ENCODE data around the gene AKAP6.
"Not testable (repeated sequence)": the region's sequence is repeated elsewhere in the genome, so short reads cannot be mapped to it uniquely, and the experiment has no call there.

Gene AKAP6

DNA sequence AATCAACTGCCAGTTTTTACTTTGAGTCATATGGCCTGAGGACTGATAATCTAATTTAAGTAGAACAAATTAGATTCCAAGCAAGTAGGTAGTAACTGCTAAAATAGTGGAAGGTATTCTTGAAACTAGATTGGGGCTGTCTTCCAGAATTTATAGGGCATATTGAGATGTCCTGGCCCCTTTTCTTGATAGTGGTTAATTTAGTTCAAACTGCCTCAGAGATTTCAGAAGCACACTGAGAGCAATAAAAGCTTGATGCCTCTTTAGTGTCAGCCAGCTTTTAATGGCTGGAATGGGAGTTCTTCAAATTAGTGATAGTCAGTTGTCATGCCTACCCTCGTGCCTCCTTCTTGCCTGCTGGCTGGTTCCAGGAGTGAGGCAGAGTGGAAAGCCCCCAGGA, 120.5 kb downstream of the AKAP6 start:
- no peak for DNase-seq (ENCODE audit: low read depth in 3 of 3)

DNA sequence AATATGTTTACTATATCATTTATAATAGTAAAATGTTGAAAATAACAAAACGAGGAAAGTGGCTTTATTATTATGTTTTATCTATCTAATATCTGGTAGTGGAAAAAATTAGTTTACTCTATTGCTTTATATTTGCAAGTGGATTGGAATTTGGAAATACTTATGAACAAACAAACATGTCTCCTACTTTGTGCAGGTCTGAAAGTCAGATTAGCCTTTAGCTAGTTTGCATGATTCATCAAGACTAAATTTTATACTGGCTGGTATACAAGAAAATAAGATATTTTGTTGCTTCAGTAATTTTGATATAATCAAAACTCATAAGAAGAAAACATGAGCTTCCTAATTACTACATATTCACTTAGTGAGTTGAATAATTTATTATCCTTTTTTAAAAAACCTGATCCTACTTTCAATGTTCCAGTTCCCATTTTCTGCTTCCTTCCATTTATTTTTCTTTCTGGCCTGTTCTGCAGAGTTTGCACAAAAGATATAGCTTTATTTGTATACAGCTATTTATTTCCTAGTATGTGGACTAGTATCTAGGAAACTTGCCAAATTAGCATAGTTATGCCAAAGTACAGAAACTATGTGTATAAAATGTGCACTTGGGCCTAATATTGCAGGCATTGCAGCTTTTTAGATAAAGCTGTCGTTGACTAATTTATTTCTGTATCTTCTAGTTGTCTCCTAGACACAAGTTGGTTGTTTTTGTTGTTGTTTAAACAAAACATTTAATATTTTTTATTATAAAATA, 122.0 kb downstream of the AKAP6 start:
- DNase-seq (ENCODE audit: low read depth in 3 of 3) = no peak

DNA sequence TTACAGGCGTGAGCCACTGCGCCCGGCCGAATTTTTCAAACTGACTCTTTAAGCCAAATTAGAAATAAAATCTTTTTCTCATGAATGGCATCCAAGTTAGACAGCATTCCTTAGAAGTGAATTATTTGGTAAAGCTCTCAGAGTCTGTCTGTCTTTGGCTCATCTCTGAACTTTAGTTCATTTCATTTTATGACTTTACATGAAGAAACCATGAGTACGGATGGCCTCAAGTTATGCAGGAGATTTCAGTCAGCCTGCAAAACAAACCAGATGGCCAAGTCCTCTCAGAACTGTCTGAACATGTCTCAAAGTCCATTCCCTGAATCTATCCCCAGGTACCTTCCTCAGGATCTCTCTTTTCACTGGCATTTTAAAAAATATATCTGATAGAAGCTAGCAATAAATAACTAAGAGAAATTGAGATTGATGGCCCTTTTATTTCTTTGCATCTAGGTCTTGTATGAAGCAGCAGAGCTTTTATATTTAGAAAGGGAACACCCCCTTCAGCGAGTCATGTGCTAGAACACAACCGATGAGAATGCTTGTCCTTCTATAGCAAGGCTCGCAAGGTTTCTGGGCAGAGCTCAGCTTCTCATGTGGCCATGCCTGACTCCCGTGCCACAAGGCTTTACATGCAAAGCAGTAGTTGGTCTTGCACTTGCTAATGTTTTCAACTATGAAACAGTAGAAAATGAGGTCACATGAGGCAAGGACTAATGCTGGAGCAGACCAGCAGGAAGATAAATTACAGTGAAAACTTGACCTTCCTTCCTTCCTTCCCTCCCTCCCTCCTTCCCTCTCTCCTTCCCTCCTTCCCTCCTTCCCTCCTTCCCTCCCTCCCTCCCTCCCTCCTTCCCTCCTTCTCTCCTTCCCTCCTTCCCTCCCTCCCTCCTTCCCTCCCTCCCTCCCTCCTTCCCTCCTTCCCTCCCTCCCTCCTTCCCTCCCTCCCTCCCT, 125.0 kb downstream of the AKAP6 start:
- no peak for DNase-seq (ENCODE audit: low read depth in 3 of 3)

DNA sequence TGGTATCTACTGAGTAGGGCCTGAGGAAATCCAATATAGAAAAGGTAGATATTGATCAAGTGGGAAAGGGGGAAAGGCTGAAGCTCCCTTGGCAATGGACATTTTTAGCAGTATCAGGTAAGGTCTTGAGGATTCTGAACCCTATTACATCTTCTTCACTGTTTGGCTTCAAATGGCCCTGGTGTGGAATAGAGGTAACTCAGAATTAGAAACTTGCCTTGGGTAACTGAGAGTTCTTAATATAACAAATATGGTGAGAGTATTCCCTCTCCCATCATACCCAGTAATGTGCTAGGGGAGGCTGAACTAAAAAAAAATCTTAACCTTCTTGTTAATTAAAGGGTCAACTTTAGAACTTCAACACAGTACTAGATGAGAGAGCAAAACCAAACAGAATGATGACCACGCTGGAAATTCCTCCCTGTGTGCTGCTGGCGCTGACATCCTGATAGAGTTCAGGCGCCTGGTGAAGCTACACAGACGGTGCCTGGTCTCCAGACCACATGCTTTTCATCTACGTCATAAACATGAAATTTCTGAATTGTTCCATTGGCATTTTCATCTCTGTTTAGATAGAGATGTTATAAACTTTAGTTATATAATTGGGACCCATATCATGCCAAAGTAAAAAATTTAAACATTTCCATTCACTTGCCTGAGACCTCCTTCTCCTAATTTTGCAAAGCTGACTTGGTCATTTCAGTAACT, 128.3 kb downstream of the AKAP6 start:
- no peak for DNase-seq (ENCODE audit: low read depth in 3 of 3)

DNA sequence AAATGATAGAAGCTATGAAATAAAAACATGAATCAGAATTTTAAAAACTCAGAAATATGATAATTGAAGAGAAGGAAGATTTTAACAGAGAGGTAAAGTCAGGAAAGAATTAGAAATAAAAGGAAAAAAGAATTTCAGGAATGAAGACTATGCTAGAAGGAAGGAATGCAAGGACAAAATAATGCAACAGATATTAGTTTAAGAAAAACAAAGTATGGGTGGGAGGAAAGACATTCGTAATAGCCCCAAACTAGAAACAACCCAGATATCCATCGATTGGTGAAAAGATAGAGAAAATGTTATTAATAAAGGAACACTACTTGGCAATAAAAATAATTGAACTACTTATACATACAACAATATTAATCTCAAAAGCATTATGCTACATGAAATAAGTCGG, 129.6 kb downstream of the AKAP6 start:
- no peak for DNase-seq (ENCODE audit: low read depth in 3 of 3)

DNA sequence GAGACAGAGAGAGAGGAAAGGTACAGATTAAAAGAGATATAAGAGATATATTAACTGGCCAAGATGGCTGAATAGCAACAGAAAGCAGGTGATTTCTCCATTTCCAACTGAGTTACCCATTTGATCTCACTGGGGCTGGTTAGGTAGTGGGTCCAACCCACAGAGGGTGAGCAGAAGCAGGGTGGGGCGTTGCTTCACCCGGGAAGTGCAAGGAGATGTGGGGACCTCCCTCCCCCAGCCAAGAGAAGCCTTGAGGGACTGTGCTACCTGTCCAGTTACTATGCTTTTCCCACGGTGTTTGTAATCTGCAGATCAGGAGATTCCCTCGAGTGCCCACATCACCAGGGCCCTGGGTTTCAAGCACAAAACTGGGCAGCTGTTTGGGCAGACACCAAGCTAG, 131.2 kb downstream of the AKAP6 start:
- DNase-seq (ENCODE audit: low read depth in 3 of 3) = no peak

DNA sequence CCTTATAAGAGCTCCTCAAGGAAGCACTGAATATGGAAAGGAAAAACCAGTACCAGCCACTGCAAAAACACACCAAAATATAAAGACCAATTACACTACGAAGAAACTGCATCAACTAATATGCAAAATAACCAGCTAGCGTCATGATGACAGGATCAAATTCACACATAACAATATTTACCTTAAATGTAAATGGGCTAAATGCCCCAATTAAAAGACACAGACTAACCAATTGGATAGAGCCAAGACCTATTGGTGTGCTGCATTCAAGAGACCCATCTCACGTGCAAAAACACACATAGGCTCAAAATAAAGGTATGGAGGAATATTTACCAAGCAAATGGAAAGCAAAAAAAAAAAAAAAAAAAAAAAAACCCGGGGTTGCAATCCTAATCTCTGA, 133.5 kb downstream of the AKAP6 start:
- not testable (repeated sequence) for DNase-seq (ENCODE audit: low read depth in 3 of 3)

DNA sequence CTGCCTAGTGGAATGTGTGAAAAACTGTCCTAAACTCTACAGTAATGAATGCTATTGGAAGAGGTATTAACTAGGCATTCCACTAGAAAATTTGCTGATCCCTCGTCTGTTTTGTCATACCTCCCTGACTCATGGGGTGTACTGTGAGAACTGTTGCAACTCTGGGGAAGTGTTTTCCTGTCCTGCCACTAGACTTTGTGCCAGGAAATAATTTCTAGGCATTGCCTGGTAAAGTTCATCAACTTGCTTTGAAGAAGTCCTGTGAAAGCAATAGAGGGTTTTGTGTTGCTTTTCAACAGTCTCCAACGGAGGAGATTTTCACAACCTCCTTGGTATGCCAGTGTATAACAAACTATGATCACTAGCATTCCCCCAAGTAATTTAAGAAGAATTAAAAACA, 139.9 kb downstream of the AKAP6 start:
- no peak for DNase-seq (ENCODE audit: low read depth in 3 of 3)

DNA sequence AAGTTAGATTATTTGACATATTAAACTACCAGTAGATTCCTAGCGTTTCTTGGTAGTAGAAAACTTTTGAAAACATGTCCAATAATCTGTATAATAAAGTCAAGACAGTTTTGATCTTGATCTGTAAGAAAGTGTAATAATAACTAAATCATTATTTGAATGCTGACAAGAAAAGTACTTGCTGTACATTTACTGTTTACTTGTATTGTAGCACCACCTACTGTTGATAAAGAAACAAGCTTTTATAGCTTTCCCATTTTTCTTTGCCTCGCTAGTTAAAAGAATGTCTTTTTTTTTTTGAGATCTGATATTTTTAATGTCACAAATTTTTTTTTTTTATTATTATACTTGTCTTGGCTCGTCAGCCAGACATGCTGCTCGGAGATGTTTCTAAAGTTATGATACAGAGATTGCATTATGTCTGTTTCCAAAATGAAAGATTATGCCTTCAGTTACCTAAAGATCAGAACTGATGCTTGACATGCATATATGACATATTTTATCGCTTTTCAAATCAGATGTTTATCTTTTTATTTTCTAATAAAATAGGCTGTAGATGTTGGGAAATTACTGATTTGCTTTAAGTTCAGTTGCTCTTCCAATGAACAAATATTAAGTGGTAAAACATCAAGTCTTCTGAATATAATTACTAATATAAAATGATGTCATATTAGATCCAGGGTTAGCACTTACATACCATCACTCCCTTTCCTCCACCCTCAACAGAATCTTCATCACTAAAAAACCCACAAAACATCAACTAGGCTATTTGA, 140.5 kb downstream of the AKAP6 start:
- no peak for DNase-seq (ENCODE audit: low read depth in 3 of 3)

DNA sequence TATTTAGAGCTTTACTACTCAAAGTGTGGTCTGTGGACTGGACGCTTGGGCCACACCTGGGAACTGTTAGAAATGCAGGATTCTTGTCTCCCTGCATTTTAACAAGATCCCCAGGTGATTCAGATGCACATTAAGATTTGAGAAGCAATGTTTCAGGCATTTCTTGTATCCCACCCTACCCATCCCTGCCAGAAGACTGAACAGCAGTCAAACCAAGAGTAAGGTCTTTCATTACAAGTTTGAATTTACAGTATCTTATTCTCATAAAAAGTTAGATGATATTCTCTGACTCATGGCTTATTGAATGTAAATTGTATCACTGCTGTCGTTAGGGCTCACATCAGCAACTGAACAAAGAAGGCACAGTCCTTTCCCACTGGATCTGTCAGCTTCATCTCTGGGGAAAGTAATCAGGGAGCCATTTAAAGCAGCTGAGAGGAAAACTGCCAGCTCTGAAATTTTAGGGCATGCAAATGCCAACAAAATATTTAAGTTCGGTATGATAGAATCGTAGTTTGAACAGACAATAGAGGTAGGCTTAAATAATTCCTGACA, 141.1 kb downstream of the AKAP6 start:
- no peak for DNase-seq (ENCODE audit: low read depth in 3 of 3)

DNA sequence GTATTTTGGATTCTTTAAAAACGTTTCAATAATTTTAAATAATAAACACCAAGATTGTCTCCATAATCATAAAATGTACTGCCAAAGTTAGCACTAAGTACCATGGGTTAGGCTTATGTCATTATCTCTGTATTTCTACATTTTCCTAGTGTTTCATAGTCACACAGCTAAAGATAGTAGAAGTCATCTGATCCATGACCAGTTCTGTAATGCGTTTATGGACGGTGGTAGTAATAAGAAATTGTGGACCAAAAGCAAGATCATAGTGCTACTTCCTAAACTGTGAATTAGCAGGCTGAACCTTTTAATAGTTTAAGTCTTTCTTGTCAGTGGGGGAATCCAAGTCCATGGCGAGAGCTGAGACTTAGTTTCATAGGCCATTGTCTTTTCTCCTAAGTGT, 142.1 kb downstream of the AKAP6 start:
- DNase-seq (ENCODE audit: low read depth in 3 of 3) = no peak

DNA sequence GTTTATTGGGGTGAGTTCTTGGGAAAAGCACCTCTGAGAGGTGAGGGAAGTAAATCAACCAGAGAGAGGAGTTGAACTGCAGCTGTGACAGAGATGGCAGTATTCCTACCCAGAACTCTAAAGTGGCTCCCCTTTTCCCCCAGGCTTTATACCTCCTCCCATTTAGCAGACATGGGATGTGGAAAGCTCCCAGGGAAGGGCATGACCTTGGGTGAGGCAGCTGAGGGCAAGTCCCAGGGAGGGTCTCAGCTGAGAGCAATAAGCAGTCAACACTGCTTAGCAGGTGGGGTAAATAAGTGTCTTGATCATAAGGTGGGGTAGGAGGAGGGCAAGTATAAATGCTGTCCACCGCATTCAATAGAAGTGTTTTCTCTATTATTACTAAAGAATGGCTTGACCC, 143.0 kb downstream of the AKAP6 start:
- DNase-seq (ENCODE audit: low read depth in 3 of 3) = no peak

DNA sequence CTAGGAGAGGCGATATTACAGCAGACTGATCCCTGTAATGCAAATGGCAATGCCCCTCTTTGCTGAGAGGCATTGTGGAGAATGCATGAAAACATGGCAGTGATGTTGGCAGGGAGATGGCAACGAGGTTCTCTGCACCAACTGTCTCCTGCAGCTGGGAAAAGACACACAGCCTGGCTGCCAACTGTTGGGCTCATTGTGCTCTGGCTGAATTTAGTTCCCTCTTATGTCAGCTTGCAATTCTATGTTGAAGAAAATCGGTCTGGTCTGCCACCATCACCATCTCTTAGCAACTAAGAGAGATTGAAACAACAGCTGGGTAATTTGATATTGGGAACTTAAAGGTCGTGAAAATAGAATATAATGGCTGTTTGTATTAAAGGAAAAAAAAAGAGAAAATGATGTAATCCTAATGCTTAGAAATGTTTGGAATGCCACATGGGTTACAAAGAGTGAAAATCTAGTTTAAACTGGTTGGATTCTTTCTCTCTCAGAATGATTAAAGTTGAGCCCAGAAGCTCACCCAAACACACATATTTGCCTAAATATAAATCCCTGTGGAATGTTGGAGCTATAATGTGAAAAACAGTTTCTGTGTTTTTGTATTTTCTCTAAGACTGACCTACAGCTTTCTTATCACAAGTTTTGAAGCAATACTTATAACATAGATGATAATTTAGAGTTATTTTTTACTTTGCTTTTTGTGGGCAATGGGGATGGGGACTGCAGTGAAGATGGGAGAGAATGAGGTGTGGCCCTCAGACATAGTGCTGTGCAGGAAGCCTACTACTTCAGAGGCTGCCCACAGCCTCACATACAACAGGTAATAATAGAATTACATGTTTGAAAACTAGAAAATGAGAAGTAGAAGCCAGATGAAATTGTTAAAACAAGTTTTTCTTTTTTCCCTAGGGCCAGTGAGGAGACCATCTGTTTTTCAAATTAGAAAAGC, 143.7 kb downstream of the AKAP6 start:
- no peak for DNase-seq (ENCODE audit: low read depth in 3 of 3)

DNA sequence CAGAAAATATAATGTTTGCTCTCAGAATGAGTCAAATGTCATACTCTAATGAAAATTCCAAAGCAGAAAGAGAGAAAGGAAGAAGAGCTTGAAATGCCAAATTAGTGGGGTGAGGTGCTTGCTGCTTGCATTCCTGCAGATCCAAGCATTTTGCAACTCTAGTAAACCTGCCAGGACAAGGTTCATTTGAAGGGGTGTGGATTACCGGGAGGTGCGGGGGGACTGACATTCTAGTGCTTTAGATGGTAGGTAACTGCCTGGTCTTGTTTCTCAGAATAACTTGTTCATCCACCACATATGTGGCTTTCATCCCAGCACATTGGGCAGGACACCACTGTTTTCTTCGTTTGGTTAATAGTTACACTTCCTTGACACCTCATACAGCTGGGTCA, 144.4 kb downstream of the AKAP6 start:
- no peak for DNase-seq (ENCODE audit: low read depth in 3 of 3)

DNA sequence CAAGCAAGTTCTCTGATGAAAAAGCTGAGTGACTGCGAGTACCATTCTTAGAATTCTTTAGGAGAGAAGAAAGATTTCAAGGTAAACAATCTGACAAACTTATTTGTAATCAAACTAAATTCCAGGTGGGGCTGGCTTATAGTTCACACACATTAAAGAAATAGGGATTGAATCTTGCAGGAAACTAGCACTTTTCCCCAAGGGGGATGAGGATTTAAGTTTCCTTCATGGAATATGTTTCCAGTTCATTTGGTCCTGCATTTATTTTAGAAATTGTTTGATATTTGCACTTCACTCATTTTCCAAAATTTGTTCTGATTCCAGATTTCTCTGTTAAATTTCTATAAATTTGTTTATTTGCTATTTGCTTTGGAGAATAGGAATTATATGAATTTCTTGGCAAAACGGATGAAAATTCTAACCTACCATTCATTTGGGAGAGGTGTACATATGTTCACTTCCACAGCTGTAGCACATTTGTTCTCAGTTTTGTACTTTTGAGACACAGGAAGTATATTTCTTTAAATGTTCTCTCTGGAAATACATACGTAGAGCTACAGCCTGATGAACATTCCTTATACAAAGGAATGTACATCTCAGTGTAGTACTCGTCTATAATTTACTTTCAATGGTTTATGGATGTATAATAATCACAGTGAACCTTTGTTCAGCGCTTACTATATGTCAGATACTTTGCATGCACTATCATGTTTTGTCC, 145.5 kb downstream of the AKAP6 start:
- DNase-seq (ENCODE audit: low read depth in 3 of 3) = no peak

DNA sequence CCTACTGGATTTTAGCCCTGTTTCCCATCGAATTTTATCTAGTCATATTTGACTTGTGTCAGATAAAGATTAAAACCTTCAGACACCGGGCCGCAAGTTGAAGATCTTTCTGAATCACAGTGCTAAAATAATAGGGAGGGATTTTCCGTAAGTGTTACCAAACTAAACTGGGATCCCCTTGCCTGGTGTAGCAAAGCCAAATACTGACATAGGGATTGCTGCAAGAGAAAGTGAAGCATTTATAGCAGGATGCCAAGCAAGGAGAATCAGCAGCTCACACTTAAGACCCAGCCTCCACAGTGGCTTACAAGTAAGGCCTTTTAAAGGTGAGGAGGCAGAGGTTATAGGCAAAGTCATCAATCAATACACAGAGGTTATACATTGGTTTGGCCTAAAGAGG, 147.4 kb downstream of the AKAP6 start:
- no peak for DNase-seq (ENCODE audit: low read depth in 3 of 3)

DNA sequence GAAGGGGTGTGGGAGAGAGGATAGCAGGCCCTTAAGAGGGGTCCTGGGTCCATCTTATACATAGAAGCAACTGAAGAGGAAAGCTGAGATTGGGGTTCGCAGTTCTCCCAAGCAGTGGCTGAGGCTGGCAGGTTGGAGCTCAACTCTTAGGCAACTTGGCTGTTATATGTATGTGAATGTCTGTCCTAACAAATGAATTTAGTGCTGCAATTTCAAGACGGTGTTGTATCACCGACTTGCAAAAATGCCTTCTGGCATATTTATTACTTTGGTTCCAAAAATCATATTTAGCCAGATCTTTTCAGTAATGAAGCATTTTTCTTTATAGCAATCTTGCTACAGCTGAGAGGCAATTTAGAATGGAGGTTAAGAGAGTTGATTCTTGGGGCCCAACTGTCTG, 148.3 kb downstream of the AKAP6 start:
- DNase-seq (ENCODE audit: low read depth in 3 of 3) = no peak

DNA sequence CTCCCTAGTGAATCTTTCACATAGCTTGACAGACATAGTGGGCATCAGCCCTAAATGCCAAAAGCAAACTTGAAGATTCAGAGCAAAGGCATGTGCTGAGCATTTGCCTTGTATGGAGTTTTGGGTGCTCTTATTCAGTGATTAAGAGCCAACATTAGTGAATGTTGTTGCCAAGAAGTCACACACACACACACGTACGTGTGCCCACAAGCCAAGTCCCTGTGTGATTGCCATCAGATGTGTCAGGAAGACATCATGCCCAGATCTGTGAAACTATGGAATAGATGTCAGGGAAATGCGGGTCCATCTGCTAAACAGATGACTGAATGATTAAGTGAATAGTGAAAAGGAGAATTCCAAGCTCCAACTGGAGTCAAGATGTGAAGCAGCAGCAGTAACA, 149.0 kb downstream of the AKAP6 start:
- DNase-seq (ENCODE audit: low read depth in 3 of 3) = no peak

DNA sequence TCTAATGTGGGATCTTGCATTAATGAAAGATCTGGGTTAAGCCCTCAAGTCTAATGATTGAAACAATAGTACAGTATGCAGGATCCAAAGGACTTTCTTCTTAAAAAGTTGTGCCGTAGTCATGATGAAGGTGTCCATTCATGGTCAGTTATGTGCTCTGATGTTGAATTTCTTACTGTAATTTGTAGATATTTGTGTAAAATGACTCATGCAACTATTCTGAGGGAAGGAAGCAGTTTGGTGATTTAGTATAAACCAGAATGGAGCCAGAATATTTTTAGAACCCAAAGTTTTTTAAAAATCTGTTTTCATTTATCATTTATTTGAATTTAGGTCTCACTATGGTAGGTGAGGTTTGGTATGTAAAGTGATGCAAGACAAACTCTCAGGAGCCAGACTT, 151.2 kb downstream of the AKAP6 start:
- no peak for DNase-seq (ENCODE audit: low read depth in 3 of 3)

DNA sequence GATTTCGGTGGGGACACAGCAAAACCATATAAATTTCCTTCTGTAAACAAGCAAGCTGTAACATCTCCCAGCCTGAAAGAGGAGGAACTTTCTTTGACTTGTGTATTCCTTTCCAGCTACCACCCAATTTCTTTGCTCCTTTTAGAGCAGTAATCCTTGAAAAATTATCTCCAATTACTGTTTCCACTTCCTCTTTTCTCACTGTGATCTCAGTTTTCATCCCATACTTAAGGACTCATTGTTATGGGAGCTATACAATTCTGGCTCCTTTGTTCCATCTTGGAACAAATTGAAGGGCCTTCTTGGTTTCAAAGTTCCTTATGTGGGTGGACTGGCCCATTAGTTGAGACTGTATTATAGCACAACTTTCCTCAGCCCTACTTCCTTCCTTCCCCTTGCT, 152.6 kb downstream of the AKAP6 start:
- DNase-seq (ENCODE audit: low read depth in 3 of 3) = no peak
